Measurements from ENCODE around the gene RAP1GAP2.
"Not testable (repeated sequence)": the region's sequence is repeated elsewhere in the genome, so short reads cannot be mapped to it uniquely, and the experiment has no call there.

The RAP1GAP2 gene

DNA sequence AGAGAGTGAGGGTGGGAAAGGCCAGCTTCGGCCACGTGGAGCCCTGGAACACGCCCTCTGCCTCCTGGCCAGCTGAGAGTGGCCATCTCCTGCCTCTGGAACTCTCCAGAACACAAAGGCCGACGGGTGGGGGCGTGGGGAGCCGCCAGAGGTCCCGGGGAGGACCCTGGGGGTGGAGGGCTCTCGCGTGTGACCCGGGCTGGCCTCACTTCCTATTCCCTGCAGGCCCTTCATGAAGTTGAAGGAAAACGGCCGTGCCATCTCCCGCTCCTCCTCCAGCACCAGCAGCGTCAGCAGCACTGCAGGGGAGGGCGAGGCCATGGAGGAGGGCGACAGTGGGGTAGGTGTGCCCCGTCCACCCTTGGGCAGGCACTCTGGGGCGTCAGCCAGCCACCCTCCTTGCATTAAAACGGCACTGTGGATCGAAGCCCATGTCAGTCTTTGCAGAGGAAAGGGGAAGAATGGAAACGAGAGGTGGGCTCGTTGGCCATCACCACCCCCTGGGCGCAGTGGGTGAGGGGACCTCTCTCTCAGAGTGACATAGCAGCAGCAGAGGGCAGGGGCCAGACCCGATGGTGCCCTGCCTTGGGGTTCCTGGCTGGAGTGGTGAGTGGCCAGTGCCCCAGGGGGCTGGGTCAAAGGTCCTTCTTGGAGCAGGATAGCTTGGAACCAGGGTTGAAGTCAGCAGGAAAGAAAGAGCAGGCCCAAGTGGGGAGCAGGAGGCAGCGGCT is 230.1 kb downstream of the RAP1GAP2 start:
- no peak for DNase-seq (ENCODE audit: low spot score)

DNA sequence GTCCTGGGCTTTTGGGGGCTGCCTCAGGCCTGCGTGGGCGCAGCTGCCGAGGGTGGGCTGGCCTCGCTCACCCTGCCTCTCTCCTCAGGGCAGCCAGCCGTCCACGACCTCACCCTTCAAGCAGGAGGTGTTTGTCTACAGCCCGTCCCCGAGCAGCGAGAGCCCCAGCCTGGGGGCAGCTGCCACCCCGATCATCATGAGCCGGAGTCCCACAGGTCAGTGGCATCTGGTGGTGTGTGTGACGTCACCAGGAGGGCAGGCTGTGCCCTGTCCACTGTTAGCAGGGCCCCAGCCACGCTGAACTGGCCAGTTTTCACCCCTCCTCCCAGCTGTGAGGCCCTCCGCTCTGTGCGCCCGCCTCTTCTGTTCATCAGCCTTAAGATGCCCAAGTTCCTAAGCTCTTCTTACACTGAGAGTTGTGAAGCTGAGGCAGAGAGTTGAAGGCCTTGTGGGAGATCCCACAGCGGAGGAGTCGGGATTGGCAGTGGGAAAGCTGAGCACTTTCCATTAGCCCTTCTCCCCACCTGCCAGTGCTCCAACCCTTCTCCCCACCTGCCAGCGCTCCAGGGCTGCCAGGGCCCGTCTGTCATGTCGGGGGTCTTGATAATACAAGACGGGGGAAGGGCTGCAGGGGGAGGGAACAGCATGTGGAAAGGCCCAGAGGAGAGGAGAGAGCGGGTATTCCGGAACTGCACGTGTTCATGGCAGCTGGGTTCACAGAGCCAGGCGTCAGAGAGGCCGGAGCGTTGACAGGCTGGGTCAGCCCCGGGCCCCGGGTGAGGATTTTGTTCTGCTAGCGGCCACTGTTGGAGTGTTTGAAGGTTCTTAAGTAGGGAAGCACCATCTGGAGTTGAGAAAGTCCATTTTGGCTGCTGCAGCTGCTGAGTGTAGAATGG is 230.9 kb downstream of the RAP1GAP2 start:
- DNase-seq (ENCODE audit: low spot score): no peak

GRCh38 chr17:3027786-3028532 is 231.7 kb downstream of the RAP1GAP2 start:
- DNase-seq (ENCODE audit: low spot score): no peak

- DNase-seq (ENCODE audit: low spot score): no peak
These were observed 233.1 kb downstream of the RAP1GAP2 start for GRCh38 chr17:3029213-3029913.

GRCh38 chr17:3030096-3030495 is 233.9 kb downstream of the RAP1GAP2 start:
- peak; percentile 63 for DNase-seq (ENCODE audit: low spot score)

DNA sequence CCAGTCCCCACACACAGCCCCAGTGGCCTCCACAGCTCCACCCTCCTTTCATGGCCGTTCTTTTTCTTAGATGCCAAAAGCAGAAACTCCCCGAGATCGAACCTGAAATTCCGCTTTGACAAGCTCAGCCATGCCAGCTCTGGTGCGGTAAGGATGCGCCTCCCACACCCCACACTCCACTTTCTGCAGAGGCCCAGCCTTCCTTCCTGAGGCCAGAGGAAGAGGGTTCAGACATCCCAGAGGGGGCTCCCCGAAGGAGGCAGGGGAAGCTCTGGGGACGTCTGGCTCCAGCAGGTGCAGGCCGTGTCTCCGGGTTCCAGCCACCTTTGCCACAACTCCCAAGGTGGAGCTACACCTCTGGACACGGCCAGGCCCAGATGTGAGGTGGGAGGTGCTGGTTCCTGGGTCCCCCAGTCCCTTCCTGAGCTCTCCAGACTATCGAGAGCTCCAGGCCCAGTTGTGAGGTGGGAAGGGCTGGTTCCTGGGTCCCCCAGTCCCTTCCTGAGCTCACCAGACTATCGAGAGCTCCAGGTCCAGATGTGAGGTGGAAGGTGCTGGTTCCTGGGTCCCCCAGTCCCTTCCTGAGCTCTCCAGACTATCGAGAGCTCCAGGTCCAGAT is 234.7 kb downstream of the RAP1GAP2 start:
- not testable (repeated sequence) for DNase-seq (ENCODE audit: low spot score)

DNA sequence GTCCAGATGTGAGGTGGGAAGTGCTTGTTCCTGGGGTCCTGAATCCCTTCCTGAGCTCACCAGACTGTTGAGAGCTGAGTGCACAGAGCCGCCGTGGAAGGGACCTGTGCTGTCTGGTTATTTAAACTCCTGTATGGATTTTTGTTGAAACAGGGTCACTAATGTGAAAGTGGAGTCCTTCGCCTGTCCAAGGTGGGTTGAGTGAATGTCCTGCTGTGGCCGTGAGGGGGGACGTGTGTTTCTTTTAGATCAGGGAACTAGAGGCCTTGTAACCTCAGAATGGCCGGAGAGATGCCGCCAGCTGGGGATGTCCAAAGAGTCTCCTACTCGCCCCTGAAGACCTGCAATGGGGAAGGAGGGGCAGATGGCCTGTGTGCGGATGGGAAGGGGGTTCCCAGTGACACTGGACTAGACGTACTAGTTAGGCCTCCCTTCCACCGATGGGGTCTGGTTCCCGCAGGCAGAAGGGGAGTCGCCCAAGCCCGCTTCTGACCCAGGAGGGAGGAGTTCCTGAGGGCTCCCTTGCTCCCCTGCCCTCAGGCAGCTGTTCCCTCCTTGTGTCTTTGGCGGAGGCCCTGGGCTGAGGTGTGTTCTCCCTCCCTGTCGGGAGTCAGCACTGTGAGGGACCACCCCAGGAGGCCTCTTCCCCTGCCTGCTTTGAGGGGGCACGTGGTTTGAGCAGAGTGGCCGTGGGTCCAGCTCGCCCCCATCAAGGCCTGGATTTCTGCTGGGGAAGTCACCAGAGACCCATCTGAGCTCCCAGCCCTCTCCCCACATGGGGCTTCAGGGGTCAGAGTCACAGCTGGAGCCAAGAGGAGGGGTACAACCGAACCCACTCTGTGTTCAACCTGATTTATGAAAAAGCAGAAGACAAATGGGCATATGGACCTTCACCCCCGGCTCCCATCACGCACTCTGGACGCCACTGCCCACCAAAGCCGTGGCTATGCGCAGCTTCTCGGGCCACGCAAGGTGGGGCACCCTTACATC is 236.3 kb downstream of the RAP1GAP2 start:
- DNase-seq (ENCODE audit: low spot score): no peak

DNA sequence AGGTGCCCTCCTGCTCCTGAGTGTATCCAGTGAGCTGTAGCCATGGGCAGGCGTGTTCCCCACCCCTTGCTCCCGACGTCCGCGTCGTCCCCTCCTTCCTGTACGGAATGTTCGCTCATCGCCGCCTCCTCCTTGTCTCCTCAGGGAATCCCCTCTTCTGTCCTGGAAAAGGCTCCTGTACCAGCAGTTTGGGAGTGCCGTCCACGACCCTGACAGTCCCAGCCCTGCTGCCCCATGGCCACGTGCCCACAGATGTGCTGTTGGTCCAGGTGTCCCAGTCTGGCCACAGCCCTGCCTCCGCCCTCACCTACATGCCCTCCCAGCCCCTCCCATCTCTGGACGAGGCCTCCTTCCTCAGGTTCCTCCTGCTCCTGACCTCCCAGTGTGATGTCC is 237.0 kb downstream of the RAP1GAP2 start:
- DNase-seq (ENCODE audit: low spot score): no peak

DNA sequence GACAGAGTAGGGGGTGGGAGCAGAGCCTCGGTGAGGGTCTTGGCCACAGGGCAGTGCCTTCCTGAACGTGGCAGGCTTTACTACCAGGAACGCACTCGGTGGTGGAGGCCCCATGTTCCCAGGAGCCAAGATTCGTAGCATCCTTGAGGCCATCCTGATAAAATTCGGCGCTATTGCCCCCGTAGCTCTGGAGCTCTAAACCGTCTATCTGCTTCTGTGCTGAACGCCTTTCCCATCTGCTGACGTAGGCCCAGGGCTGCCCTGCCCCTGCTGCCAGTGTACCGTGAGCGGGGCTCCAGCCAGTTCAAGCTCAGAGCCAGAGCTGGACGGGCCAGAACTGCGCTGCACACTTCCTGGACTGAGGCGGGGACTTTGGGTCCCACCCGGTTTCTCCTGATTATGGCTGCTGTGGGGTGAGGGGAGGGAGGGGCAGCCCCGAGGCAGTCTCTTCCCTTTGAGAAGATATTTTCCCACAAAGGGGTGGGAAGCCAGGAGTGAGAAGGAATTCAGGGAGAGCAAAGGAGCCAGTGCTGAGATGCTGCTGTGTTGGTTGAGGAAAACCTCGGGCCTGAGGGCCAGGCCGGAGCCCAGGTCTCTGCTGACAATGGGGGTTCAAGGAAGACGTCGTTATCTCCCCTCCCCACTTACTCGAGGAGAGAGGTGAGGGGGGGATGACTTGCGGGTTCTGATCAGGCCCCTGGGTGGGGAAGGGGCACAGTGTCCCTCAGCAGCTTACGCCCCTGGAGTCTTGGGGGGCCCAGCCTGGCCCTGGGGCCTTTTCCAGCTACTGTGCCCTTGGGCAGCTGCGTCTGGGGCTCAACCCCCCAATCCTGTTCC is 237.7 kb downstream of the RAP1GAP2 start:
- DNase-seq (ENCODE audit: low spot score): no peak

DNA sequence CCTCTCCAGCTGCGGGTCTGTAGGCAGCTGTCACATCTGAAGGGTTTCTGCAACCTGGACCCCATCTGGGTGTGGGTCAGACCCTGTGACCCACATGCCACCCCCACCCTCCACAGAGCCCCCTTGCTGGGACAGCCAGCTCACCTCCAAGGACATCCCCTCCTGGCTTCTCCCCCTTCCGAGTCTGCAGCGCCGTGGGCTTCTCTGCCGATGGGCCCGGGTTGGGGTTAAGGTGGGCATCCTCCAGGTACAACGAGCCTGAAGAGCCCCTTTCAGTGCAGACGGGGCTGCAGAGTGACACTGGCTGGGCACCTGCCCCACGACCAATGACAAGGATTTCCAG is 238.3 kb downstream of the RAP1GAP2 start:
- DNase-seq (ENCODE audit: low spot score): no peak

GRCh38 chr17:3035256-3035967 is 239.2 kb downstream of the RAP1GAP2 start:
- DNase-seq (ENCODE audit: low spot score): no peak

DNA sequence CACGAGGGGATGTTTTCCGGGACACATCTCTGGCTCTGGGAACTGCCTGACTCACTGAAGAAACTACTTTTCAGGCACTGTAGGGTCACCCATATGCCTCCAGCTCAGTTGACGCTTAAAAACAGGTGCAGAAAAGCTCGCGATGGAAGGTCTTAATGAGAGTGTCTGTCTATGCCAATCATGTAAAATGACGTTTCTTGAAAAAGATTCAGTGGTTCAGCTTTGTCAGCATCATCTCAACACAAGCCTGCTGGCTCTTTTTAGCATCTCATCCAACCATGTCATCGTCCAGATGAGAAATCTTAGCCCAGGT is 239.7 kb downstream of the RAP1GAP2 start:
- no peak for DNase-seq (ENCODE audit: low spot score)

DNA sequence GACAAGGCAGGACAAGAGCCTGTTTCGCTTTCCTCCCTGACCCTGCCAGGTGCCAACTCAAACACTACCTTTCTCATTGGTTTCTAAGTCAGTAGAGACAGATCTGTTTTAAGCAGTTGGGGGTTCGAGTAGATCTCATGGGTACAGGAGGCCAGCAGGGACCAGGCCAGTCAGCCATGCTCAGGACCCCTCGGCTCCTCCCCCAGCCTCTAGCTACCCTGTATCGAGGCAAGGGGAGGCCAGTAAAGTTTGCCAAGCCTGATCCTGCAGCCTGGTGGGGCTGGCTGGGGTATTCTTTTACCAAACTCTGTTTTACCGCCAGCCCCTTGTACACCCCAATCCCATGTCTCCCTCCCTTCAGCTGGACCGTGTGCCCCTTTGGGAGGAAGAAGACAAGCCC is 240.6 kb downstream of the RAP1GAP2 start:
- DNase-seq (ENCODE audit: low spot score): no peak

DNA sequence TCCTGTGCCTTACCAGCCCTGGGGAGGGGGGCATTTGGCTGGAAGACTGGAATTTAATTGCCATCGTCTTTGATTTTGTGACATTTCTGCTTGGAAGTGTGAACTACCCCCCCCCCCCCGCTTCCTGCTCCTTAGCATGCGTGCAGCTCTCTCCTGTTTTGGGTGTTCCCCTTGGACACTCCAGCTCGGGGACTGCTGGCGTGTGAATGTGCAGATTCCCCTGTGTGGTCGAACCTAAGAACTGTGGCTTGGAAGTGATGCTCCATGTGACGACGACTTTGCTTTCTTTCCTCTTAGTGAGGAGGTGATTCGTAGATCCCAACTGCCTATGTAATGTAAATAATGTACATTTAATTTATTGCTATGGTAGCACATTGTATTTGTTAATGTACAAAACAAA is 241.0 kb downstream of the RAP1GAP2 start:
- no peak for DNase-seq (ENCODE audit: low spot score)

DNA sequence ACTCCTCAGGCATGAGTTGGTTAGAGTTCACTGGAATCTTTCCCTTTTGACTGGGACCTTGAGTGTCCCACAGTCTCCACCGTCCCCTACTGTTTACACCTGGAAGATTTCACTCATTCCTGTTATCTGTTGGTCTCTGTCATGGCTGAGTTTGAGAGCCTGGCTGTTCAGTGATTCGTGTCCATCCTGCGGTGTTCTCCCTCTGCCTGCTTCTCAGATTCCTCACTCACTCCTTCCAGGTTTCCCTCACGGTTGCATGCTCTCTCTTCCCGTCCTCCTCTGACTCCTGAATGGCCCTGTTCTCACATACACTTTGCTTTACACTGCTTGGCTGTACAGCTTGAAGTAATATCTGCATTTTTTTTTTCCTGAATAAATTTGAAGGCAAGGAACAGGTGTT is 242.7 kb downstream of the RAP1GAP2 start:
- DNase-seq (ENCODE audit: low spot score): no peak

- DNase-seq (ENCODE audit: low spot score): no peak
These were observed 243.5 kb downstream of the RAP1GAP2 start for GRCh38 chr17:3039736-3040135.

DNA sequence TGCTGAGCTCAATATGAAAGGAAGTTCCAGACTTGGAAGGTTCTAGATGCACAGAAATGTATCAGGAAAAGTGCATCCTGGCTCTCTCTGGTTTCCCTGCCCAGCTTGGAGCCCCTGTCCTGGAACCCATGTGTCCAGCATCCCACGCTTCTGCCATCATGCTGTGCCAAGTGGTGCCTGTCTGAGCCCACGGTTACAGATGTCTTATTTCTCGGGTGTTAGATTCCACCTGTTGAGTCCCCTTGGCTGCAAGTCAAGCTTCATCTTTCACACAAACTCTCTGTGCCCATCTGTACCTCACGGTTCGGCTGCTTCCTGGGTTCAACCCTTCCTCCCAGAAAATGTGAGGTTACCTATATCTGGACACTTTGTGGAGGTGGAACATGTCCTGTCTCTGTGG is 244.6 kb downstream of the RAP1GAP2 start:
- DNase-seq (ENCODE audit: low spot score): no peak

DNA sequence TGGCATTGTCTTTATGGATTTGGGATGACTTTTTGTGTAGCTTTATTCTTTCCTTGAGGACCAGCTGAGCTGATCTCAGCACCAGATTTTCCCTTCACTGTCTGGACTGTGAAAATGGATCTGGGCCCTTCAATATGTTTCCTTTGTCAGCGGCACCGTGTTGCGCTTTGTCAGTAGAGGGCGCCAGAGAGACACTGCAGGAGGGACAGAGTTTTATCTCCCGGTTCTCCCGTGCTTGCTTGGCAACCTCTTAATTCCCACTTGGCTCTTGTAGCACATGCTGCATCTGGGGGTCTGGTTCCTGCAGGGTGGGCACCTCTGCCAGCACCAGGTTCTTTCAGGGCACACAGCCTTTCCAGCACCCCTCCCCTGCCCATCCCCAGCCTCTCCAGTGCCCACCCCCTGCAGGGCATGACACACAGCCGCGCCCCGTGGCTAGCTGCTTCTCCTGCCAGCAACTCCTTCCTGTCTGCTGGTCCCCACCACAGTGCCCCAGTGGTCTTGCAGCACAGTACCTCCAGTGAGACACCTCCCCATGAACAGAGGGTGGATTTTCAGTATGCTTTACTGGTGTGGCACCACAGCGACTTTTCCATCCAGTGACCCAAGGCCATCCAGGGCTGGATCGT is 247.6 kb downstream of the RAP1GAP2 start:
- no peak for DNase-seq (ENCODE audit: low spot score)

DNA sequence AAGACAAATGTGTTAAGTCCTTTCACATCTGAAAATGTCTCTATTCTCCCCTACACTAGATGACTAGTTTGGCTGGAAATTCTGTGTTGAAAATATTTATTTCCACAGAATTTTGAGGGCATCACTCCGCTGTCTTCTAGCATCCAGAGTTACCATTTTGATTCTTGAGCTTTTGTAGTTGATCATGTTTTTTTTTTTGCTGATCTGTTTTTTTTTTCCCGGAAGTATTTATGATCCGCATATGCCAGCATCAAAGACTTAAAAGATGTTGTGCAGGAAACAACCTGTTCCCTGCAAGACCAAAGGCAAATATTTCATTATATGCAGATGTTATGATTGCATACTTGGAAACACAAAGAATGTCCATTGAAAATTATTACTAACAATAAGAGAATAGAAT is 250.5 kb downstream of the RAP1GAP2 start:
- DNase-seq (ENCODE audit: low spot score): no peak
